ENCODE data around the gene CTSV.
"Not testable (repeated sequence)": the region's sequence is repeated elsewhere in the genome, so short reads cannot be mapped to it uniquely, and the experiment has no call there.

DNA sequence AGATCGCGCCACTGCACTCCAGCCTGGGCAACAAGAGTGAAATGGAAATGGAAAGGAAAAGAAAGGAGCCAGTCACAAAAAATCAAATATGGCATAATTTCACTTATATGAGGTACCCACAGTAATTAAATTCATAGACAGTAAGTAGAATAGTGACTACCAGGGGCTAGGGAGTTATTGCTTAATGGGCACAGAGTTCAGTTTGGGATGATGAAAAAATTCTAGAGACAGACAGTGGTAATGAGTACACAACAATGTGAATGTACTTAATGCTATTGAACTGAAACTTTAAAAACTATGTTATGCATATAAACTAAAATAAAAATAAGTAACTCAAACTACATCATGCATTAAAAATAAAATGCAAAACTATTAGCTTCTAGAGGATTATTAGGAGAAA is 54.1 kb downstream of the CTSV start:
- TF ChIP-seq, protein P1, sequence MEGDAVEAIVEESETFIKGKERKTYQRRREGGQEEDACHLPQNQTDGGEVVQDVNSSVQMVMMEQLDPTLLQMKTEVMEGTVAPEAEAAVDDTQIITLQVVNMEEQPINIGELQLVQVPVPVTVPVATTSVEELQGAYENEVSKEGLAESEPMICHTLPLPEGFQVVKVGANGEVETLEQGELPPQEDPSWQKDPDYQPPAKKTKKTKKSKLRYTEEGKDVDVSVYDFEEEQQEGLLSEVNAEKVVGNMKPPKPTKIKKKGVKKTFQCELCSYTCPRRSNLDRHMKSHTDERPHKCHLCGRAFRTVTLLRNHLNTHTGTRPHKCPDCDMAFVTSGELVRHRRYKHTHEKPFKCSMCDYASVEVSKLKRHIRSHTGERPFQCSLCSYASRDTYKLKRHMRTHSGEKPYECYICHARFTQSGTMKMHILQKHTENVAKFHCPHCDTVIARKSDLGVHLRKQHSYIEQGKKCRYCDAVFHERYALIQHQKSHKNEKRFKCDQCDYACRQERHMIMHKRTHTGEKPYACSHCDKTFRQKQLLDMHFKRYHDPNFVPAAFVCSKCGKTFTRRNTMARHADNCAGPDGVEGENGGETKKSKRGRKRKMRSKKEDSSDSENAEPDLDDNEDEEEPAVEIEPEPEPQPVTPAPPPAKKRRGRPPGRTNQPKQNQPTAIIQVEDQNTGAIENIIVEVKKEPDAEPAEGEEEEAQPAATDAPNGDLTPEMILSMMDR (IDR thresholded peaks at IDR 0.05), result not testable (repeated sequence)
- TF ChIP-seq POLR2A (IDR thresholded peaks at IDR 0.05); POLR2AphosphoS5 (IDR thresholded peaks at IDR 0.05; ENCODE audit: insufficient read depth in 1 of 2, low read depth in 1 of 2): not testable (repeated sequence)
